Lower leg skin (tissue), 4 donors: ENCODE measurements around the gene PSME2. TPM values are rescaled to one million over a fixed set of nuclear protein-coding genes. Genes with fewer than 3 reads are reported as not detected.

Source experiments
- DNase-seq, 2 donors: peaks; one replicate each; pipeline ENCODE4 v3.0.0-alpha.2; 2019; ENCODE audit warnings: low spot score in 2 of 2
- H3K4me3 ChIP-seq: fragments of 200-600 bp; sonication (generic); 2 replicates; pipeline ENCODE4 v1.5.1; 2017; ENCODE audit warnings: mild to moderate bottlenecking, low read depth; ENCODE audit not compliant: poor library complexity, severe bottlenecking
- POLR2A ChIP-seq, 2 donors: fragments of 450-650 bp; IDR thresholded peaks; one replicate each; pipeline ENCODE4 v1.6.1; 2016 to 2017; ENCODE audit warnings: antibody characterized with exemption in 2 of 2, mild to moderate bottlenecking in 1 of 2, moderate library complexity in 1 of 2
- WGBS, 2 donors: methylation state at CpG; one replicate each; pipeline ENCODE4 v1.1.5; 2018; 5-methylcytosine and 5-hydroxymethylcytosine counted together
- intact Hi-C: fragments of 100-400 bp; cut with DNase I; formaldehyde crosslinking; loops from one replicate; pipeline ENCODE4 v1.15.0; 2023; ENCODE audit warnings: low total_unique reads
- total RNA-seq, 4 donors: library from RNA; depleted of rRNA; stranded (reverse); fragments of >200 nt; gene quantifications; one replicate each; pipeline ENCODE4 v1.1.0, GENCODE V29; 2016
- TF ChIP-seq, protein P1 (sequence below), 3 donors: fragments of 450-650 bp; IDR thresholded peaks; one replicate each; pipeline ENCODE4 v1.5.1; 2016; ENCODE audit warnings: antibody characterized with exemption in 3 of 3, mild to moderate bottlenecking in 3 of 3, moderate library complexity in 2 of 3

PSME2 gene
- total RNA-seq, 4 donors from 2014 or later: 23.2 to 50.2 (median 31.2) TPM

GRCh38 chr14:24132061-24132685, 14.2 kb downstream of the PSME2 start:
- H3K4me3 ChIP-seq: no peak overlapping the region
- no peak for TF ChIP-seq POLR2A (IDR thresholded peaks at IDR 0.05)
- TF ChIP-seq, protein P1, sequence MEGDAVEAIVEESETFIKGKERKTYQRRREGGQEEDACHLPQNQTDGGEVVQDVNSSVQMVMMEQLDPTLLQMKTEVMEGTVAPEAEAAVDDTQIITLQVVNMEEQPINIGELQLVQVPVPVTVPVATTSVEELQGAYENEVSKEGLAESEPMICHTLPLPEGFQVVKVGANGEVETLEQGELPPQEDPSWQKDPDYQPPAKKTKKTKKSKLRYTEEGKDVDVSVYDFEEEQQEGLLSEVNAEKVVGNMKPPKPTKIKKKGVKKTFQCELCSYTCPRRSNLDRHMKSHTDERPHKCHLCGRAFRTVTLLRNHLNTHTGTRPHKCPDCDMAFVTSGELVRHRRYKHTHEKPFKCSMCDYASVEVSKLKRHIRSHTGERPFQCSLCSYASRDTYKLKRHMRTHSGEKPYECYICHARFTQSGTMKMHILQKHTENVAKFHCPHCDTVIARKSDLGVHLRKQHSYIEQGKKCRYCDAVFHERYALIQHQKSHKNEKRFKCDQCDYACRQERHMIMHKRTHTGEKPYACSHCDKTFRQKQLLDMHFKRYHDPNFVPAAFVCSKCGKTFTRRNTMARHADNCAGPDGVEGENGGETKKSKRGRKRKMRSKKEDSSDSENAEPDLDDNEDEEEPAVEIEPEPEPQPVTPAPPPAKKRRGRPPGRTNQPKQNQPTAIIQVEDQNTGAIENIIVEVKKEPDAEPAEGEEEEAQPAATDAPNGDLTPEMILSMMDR (IDR thresholded peaks at IDR 0.05): no peak
- 48 to 58% methylated on average over 16 to 24 of the region's 24 CpGs for WGBS, 2 donors
- DNase-seq: no peak
- intact Hi-C loops: no loop called here

DNA sequence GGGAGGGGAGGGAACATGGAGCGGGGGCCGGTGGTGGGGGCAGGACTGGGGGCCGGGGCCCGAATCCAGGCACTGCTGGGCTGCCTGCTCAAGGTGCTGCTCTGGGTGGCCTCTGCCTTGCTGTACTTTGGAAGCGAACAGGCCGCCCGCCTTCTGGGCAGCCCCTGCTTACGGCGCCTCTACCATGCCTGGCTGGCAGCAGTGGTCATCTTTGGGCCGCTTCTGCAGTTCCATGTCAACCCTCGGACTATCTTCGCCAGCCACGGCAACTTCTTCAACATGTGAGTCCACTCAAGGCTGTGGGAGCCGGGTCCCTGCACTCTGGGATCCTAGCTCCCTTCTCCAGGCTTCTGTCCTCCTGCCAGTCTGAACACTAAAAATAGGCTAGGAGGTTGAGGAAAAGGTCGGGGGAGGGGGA, 14.9 kb downstream of the PSME2 start:
- no peak overlapping the region for H3K4me3 ChIP-seq
- 78 to 83% methylated on average over 15 of the region's 15 CpGs for WGBS, 2 donors
- intact Hi-C loops: no loop called here

DNA sequence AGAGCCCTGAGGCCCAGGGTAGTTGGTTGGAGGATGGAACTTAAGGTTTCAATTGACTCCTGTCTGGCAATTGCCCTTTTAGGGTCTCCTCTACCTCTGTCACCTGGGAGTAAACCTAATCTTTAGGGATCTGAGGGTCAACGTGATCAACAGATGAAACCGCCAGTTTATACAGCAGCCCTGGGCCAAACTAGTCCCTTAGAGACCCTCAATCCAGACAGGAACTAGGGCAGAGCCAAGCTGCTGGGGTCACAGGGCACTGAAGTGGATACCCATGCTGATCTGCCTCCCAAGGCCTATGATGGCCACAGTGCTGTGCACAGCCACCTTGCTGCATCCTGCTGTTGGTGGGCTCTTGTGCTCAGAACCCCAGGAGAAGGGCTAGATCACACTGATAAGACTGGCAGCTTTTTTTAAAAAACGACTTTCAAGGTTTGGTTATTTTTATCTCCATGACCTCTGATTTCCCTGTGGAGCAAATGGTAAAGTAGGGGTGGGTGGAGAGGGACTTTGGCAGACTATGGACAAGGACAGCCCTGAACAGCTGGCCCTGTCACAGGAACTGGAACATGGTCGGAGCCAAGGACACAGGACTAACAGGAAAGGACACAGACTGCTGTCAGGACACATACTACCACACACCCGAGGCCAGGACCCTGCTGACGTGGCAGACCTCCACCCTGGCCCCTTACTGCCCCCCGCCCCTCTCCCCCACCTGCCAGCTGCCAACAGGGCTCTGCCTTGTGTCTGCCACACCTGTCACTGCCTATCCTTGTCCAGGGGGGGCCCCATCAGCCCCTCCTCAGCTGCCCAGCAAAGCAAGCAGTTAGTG, 15.5 kb downstream of the PSME2 start:
- no peak for DNase-seq
- intact Hi-C loops: no loop called here
- no peak overlapping the region for H3K4me3 ChIP-seq
- WGBS, 2 donors: 66 to 71% methylated on average over 6 to 7 of the region's 7 CpGs
- TF ChIP-seq, protein P1 (IDR thresholded peaks at IDR 0.05): no peak
- no peak for TF ChIP-seq POLR2A (IDR thresholded peaks at IDR 0.05)

More for the DNA sequence above, 14.9 kb downstream of the PSME2 start:
- TF ChIP-seq, protein P1 (IDR thresholded peaks at IDR 0.05): no peak
- TF ChIP-seq POLR2A (IDR thresholded peaks at IDR 0.05): no peak
- DNase-seq: no peak

GRCh38 chr14:24130380-24130716, 16.1 kb downstream of the PSME2 start, which contains the start of gene FITM1:
Gene FITM1, plus strand, starts transcription at chr14:24130659. Its CDS starts 905 bp downstream, at chr14:24131564.
- WGBS, 2 donors: 83 to 93% methylated on average over 5 of the region's 5 CpGs
- H3K4me3 ChIP-seq: no peak within 1 kb of the TSS
- no peak for TF ChIP-seq POLR2A (IDR thresholded peaks at IDR 0.05)
- TF ChIP-seq, protein P1 (IDR thresholded peaks at IDR 0.05): no peak
- no peak for DNase-seq
- intact Hi-C loops: no loop called here

DNA sequence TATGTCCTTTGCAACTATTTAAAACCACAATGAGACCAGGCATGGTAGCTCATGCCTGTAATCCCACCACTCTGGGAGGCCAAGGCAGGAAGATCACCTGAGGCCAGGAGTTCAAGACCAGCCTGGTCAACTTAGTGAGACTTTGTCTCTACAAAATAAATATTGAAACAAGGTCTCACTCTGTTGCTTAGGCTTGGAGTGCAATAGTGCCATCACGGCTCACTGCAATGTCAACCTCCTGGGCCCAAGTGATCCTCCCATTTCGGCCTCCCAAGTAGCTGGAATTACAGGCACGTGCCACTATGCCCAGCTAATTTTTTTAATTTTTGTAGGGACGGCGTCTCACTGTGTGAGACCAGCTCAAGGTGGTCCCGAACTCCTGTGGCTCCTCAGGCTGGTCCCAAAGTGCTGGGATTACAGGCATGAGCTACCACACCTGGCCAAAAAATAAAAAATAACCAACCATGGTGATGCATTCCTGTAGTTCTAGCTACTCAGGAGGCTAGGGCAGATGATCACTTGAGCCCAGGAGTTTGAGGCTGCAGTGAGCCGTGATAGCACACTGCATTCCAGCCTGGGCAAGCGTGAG, 16.9 kb downstream of the PSME2 start:
- intact Hi-C loops: no loop called here
- TF ChIP-seq, protein P1 (IDR thresholded peaks at IDR 0.05): no peak
- no peak for TF ChIP-seq POLR2A (IDR thresholded peaks at IDR 0.05)
- 92 to 96% methylated on average over 8 of the region's 8 CpGs for WGBS, 2 donors

More for the DNA sequence above, 16.9 kb downstream of the PSME2 start:
- no peak overlapping the region for H3K4me3 ChIP-seq
- DNase-seq: no peak
